ENCODE results near the gene ARRDC5.
"Not testable (repeated sequence)": the region's sequence is repeated elsewhere in the genome, so short reads cannot be mapped to it uniquely, and the experiment has no call there.

ARRDC5 gene

DNA sequence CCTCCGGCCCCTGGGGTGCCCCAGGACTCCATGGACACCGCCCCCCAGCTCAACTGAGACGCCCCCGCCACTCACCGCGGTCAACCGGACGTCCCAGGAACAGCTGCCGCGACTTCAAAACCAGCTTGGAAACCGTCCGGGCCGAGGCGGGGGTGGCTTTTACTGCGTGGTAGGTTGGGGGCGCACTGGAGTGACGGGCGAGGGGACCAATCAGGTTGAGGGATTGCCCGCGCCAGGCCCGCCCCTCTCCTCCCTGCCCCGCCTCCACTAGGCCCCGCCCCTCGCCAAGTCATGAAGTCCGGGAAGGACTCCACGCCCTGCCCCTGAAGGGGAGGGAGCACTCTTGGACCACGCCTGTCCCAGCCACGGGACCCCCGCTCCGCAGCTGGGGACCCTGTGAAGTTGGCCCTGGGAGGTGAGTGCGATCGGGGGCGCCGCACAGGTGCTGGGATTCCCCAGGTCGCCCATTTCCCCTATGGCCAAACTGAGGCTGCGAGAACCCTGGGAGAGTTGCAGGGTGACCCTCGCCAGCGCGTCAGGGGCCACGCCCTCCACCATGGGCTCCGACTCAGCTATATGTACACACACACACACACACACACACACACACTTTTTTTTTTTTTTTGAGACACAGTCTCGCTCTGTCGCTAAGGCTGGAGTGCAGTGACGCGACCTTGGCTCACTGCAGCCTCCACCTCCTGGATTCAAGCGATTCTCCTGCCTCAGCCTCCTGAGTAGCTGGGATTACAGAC, 35.0 kb downstream of the ARRDC5 start, which contains the start of gene PLIN3:
Gene PLIN3, minus strand, starts transcription at position 134 of the 752 bp plus-strand sequence. CDS start 6,273 bp downstream, outside the sequence.
- peak; percentile 92 for DNase-seq

DNA sequence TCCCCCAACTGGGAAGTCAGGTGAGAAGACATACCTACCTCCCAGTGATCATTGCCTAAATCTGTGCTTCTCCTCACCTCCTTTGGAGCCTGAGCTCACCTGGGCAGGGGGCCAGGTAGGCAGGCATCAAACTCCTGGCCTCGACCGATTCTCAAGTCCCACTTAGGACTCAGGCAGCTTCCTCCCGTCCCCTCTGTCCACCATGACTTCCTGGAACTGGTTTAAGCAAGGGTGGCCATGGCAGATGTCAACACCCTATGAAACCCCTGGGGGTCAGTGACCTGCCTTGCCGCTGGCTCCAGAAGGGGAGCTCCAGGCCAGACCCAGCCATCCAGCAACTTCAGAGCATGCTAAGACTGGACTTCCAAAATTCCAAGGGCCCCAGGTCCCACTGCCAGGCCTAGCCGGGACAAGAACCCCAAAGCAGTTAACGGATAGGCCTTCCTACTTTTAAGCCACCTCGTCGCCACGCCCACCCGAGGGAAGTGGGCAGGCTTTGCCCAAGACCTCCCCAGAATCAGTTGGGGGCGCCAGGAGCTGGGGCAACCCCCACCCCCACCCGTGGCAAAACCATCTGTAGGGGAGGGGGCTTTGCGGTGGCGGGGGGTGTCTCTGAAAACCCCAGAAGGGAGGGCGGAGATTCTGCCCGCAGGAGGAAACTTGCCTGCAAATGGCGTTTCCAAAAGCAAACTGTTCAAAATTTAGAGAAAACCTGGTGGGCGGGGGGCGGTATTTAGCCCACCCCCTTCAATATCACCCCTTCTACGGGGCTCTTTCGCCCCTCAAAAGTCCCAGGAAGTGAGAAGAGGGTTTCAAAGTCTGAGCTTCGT, 35.9 kb downstream of the ARRDC5 start:
- DNase-seq = peak; percentile 35

DNA sequence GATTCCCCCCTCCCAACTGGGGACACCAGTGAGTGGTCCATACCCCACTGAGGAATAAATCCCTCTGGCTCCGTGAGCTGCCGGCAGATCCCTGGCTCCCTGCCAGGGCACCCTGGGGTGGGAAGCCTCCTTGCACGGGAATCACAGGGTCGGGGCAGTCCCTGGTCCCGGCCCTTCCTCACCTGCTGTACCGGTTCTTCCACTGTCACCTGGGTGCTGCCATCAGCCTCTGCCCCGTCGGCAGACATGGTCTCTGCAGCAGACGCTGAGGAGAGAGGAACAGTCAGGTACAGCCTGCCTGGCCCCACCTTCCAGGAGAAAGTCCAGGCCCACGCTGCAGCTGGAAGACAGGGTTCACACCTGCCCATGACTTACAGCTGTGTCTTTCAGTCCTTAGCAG, 41.5 kb downstream of the ARRDC5 start:
- DNase-seq = no peak

- no peak for DNase-seq
Observed at GRCh38 chr19:4859697-4860096, 43.0 kb downstream of the ARRDC5 start.

- not testable (repeated sequence) for DNase-seq
Observed at GRCh38 chr19:4856468-4856867, 46.2 kb downstream of the ARRDC5 start.

DNA sequence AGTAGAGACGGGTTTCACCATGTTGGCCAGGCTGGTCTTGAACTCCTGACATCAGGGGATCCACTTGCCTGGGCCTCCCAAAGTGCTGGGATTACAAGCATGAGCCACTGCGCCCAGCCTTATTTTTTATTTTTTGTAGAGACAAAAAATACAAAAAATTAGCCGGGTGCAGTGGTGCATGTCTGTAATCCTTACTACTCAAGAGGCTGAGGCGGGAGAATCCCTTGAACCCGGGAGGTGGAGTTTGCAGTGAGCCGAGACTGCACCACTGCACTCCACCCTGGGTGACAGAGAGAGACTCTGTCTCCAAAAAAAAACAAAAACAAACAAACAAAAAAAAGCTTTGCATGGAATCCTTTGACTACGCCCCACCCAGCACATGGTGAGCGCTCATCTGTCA, 49.2 kb downstream of the ARRDC5 start:
- not testable (repeated sequence) for DNase-seq

DNA sequence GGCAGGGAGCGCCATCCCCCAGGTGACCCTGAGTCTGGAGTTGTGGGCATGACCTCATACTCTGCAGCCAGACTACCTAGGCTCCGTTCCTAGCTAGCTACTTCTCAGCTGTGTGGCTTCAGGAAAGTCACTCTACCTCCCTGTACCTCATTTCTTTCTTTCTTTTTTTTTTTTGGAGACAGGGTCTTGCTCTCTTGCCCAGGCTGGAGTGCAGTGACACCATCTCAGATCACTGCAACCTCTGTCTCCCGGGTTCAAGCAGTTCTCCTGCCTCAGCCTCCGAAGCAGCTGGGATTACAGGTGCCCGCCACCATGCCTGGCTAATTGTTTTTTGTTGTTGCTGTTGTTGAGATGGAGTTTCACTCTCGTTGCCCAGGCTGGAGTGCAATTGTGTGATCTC, 50.2 kb downstream of the ARRDC5 start:
- DNase-seq = no peak

- DNase-seq = peak; percentile 75
Observed at GRCh38 chr19:4851551-4852290, 51.0 kb downstream of the ARRDC5 start.

- no peak for DNase-seq
Observed at GRCh38 chr19:4849019-4849418, 53.7 kb downstream of the ARRDC5 start.

DNA sequence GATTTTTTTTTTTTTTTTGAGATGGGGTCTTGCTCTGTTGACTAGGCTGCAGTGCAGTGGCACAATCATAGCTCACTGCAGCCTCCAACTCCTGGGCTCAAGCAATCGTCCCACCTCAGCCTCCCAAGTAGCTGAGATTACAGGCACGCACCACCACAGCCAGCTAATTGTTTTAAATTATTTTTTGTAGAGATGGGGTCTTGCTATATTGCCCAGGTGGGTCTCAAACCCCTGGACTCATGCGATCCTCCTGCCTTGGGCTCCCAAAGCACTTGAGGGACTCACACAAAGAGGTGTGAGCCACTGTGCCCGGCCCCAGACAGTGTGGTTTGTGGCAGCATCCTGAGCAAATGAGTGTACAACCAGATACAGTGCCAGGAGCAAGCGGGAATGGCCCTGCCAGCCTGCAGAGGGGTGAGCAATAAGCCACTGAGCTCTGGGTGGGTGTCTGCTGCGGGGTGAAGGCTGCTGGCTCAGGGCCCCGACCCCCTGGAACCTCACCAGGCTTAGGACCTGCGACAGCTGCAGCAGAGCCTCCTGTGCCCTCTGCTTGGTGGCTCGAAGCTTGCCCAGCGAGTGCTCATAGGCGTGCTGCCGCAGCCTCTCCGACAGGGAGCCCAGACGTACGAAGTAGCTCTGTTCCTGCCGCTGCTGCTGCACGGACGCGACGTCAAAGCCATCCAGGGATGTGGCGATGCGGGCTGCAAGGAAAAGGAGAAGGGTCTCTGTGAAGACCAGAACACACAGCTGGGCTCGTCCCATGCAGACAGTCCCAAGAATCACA, 55.3 kb downstream of the ARRDC5 start:
- no peak for DNase-seq

- not testable (repeated sequence) for DNase-seq
Observed at GRCh38 chr19:4845975-4846374, 56.7 kb downstream of the ARRDC5 start.

DNA sequence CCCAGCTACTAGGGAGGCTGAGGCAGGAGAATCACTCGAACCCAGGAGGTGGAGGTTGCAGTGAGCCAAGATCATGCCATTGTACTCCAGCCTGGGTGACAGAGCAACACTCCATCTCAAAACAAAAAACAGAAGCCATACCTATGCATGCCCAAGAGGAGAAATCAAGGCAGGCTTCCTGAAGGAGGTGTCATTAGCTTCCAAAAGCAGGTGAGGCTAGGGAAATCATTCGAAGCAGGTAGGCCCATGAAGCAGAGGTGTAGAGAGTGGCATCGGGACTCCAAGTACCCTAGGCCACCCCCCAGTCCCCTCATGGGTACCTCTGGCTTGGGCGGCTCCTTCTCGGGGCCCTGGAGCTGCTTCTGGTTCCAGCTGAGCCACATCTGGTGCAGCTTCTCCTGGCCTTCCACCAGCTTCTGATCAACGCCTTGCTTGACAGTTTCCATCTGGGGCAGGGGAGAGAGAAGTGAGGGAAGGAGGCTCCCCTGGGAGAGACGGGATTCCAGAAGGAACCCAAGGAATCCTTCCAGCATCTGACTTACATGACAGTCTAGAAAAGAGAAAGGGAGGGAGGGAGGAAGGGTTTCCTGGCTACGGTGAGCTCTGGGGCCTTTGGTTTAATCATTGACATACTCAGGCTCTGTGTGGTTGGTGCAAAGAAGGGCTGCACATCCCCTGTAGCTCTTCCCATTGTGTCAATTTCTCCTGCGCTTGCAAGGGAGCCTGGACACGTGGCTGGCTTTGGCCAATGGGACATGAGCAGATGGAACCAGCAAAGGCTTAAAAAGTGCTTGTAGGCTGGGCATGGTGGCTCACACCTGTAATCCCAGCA, 58.1 kb downstream of the ARRDC5 start:
- no peak for DNase-seq

DNA sequence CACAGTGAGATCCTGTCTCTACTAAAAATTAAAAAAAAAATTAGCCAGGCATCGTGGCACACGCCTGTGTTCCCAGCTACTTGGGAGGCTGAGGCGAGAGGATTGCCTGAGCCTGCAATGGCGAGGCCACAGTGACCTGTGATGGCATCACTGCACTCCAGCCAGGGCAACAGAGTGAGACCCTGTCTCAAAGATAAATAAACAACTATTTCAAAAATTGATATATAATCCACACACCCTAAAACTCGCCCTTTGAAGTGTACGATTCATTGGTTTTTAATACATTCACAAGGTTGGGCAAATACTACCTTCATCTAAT, 59.1 kb downstream of the ARRDC5 start:
- DNase-seq = no peak
